DND-41 (cell line): Measurements from ENCODE around the gene TRPC3.

Source experiments
- CTCF ChIP-seq: IDR thresholded peaks from 2 replicates; pipeline ENCODE4 v1.5.1; 2012; ENCODE audit warnings: borderline replicate concordance, low read length, moderate library complexity, mild to moderate bottlenecking; ENCODE audit not compliant: poor library complexity, severe bottlenecking; ENCODE audit errors: extremely low read depth
- EZH2 ChIP-seq: IDR thresholded peaks from 3 replicates; pipeline ENCODE4 v1.6.1; 2012; ENCODE audit warnings: borderline replicate concordance, low read depth, mild to moderate bottlenecking, moderate library complexity, low read length, inconsistent platforms; ENCODE audit not compliant: severe bottlenecking

- no peak for TF ChIP-seq CTCF
- no peak for TF ChIP-seq EZH2
These were observed 15.8 kb downstream of the TRPC3 start for GRCh38 chr4:121936101-121936500.
